K562 (cell line): Measurements from ENCODE around the gene COG7. TPM values are rescaled to one million over a fixed set of nuclear protein-coding genes. Genes with fewer than 3 reads are reported as not detected.

Experiments used
- ATAC-seq: fragments of 200-7000 bp; cut with Tn5 transposase; 3 replicates; pipeline ENCODE4 v1.9.1; 2020; ENCODE audit warnings: moderate library complexity
- BruUV-seq: library from RNA; stranded (reverse); fragments of 400-500 nt; replicated peaks from 2 replicates; lab custom pipeline; 2021; lab: Mats Ljungman, UMichigan
- CTCF ChIA-PET: fragments of 300-600 bp; formaldehyde crosslinking; extraction: SDS; loops from one replicate; lab custom pipeline; 2021; ENCODE audit warnings: low intra/inter-chr PET ratio; lab: Yijun Ruan, JAX
- POLR2A ChIA-PET: fragments of 300-600, 350-650 bp; sonication (Branson Sonifier 250); formaldehyde crosslinking; extraction: SDS; loops from one replicate; lab custom pipeline; 2021; ENCODE audit warnings: antibody characterized with exemption, inconsistent platforms; lab: Yijun Ruan, JAX
- DNase-seq, 4 experiments: peaks; one replicate each; pipeline versions ENCODE4 v3.0.0 to v3.0.0-alpha.2; 2011 to 2018; ENCODE audit warnings: low spot score in 3 of 4, mixed read lengths in 3 of 4; ENCODE audit errors: extremely low read depth in 1 of 4
- FAIRE-seq: peaks from 2 replicates; lab custom pipeline; 2011; peaks lifted over from hg19 to GRCh38; lab: Jason Lieb, UNC
- H2AFZ ChIP-seq: 2 replicates; pipeline ENCODE4 v1.6.0; 2011; ENCODE audit warnings: low read depth, low read length, control low read depth, inconsistent platforms
- H3K27ac ChIP-seq: fragments of 200-600 bp; 3 replicates; pipeline ENCODE4 v1.8.0; 2011; ENCODE audit warnings: low read depth, mild to moderate bottlenecking, control low read depth, inconsistent platforms, low read length, moderate library complexity, mixed read lengths; ENCODE audit errors: extremely low read depth
- H3K27me3 ChIP-seq, 2 experiments: fragments of 300-600 bp in 1 of 2; 2 replicates in 1 of 2; 3 replicates in 1 of 2; pipeline versions ENCODE4 v1.6.0 to v1.8.0; 2011; ENCODE audit warnings: inconsistent platforms in 2 of 2, low read length in 2 of 2, mild to moderate bottlenecking in 1 of 2, mixed read lengths in 1 of 2, moderate library complexity in 1 of 2; ENCODE audit not compliant: control insufficient read depth in 2 of 2, insufficient read depth in 2 of 2
- H3K36me3 ChIP-seq: fragments of 300-600 bp; 3 replicates; pipeline ENCODE4 v1.8.0; 2011; ENCODE audit warnings: mild to moderate bottlenecking, low read length, inconsistent platforms; ENCODE audit not compliant: control insufficient read depth, insufficient read depth
- H3K4me1 ChIP-seq, 2 experiments: fragments of 200-600 bp in 1 of 2; replicated peaks in 1 of 2; 2 replicates in 1 of 2; 3 replicates in 1 of 2; pipeline versions ENCODE4 v1.5.1 to v1.8.0; 2011; ENCODE audit warnings: inconsistent platforms in 2 of 2, low read length in 2 of 2, mild to moderate bottlenecking in 1 of 2, mixed read lengths in 1 of 2, moderate library complexity in 1 of 2; ENCODE audit not compliant: control insufficient read depth in 2 of 2, insufficient read depth in 2 of 2
- H3K4me2 ChIP-seq: 2 replicates; pipeline ENCODE4 v1.6.1; 2011; ENCODE audit warnings: low read length, control low read depth, inconsistent platforms, mixed read lengths; ENCODE audit not compliant: insufficient read depth
- H3K4me3 ChIP-seq: fragments of 200-600 bp; sonication (generic), shearing (Covaris generic); 2 replicates; pipeline ENCODE4 v1.5.1; 2016; ENCODE audit warnings: control low read depth, inconsistent platforms
- H3K79me2 ChIP-seq: fragments of 200-600 bp; 3 replicates; pipeline ENCODE4 v1.8.0; 2011; ENCODE audit warnings: low read length, inconsistent platforms; ENCODE audit not compliant: control insufficient read depth, insufficient read depth
- H3K9ac ChIP-seq, 2 experiments: 2 replicates each; pipeline versions ENCODE4 v1.6.0 to v1.6.1; 2011; ENCODE audit warnings: low read depth in 2 of 2, low read length in 2 of 2, control low read depth in 1 of 2, inconsistent platforms in 1 of 2, mild to moderate bottlenecking in 1 of 2, mixed read lengths in 1 of 2; ENCODE audit not compliant: insufficient read depth in 1 of 2
- H3K9me1 ChIP-seq: one replicate; pipeline ENCODE4 v1.6.0; 2011; ENCODE audit warnings: inconsistent platforms, mild to moderate bottlenecking, low read length, moderate library complexity; ENCODE audit not compliant: control insufficient read depth, insufficient read depth
- H3K9me3 ChIP-seq: replicated peaks from 2 replicates; pipeline ENCODE4 v1.5.1; 2011; ENCODE audit warnings: low read depth, low read length, inconsistent platforms; ENCODE audit not compliant: control insufficient read depth, insufficient read depth
- H4K20me1 ChIP-seq: replicated peaks from 2 replicates; pipeline ENCODE4 v1.6.1; 2011; ENCODE audit warnings: low read length, inconsistent platforms, mixed read lengths; ENCODE audit not compliant: control insufficient read depth, insufficient read depth
- CBX5 ChIP-seq: IDR thresholded peaks from 2 replicates; pipeline ENCODE4 v1.6.1; 2014; ENCODE audit warnings: low read depth, borderline replicate concordance
- EP300 ChIP-seq: IDR thresholded peaks from 2 replicates; pipeline ENCODE4 v1.6.1; 2012; ENCODE audit warnings: low read length, improper control_type of control experiment
- IRF1 ChIP-seq: sonication (generic); formaldehyde crosslinking; IDR thresholded peaks from 2 replicates; pipeline ENCODE4 v1.8.0; 2022; ENCODE audit warnings: missing genetic modification reagents, mild to moderate bottlenecking, borderline replicate concordance
- NCOA2 ChIP-seq, 2 experiments: fragments of 450-650 bp; IDR thresholded peaks; 2 replicates each; pipeline ENCODE4 v1.6.1; 2018; ENCODE audit warnings: mild to moderate bottlenecking in 2 of 2, moderate library complexity in 1 of 2; ENCODE audit not compliant: partially characterized antibody in 2 of 2
- RB1 ChIP-seq: fragments of 450-650 bp; IDR thresholded peaks from 2 replicates; pipeline ENCODE4 v1.6.1; 2017; ENCODE audit warnings: low read depth, mild to moderate bottlenecking
- SNIP1 ChIP-seq: fragments of 450-650 bp; IDR thresholded peaks from 2 replicates; pipeline ENCODE4 v1.7.1; 2017; ENCODE audit warnings: low read depth, mild to moderate bottlenecking
- THRB ChIP-seq: fragments of 450-650 bp; formaldehyde crosslinking; conservative IDR thresholded peaks from 2 replicates; pipeline ENCODE4 v1.4.0; 2022; ENCODE audit warnings: mild to moderate bottlenecking, missing genetic modification characterization
- XRCC5 ChIP-seq: fragments of 200-400 bp; formaldehyde crosslinking; IDR thresholded peaks from 2 replicates; pipeline ENCODE4 v1.6.1; 2017; ENCODE audit warnings: low read depth, mild to moderate bottlenecking, low read length
- WGBS: fragments of 100-300 bp; shearing (Covaris generic); methylation state at CpG from one replicate; pipeline ENCODE4 v1.1.6; 2016; ENCODE audit warnings: low coverage, mixed read lengths; ENCODE audit not compliant: insufficient coverage; ENCODE audit errors: missing lambda C conversion rate; 5-methylcytosine and 5-hydroxymethylcytosine counted together
- in situ Hi-C: fragments of 300-500 bp; cut with MboI; formaldehyde crosslinking; loops from 4 replicates; pipeline ENCODE4 v1.15.0; 2018; ENCODE audit warnings: inconsistent platforms, mixed read lengths
- intact Hi-C: fragments of 100-400 bp; cut with micrococcal nuclease; formaldehyde crosslinking; loops from 2 replicates; pipeline ENCODE4 v1.14.2; 2022
- polyA plus RNA-seq, 8 experiments: library from polyadenylated mRNA; depleted of rRNA in 4 of 8; stranded (reverse) in 5 of 8; unstranded in 3 of 8; fragments of >200 nt; fragmentation: Nextera tagmentation in 2 of 8; fragmentation: Illumina TruSeq in 1 of 8; extraction: Ambion mirVana in 2 of 8; extraction: Trizol in 1 of 8; gene quantifications; 2 replicates each; pipeline versions ENCODE4 v1.2.1 to v1.2.3, GENCODE V29; 2011 to 2014; ENCODE audit warnings: inconsistent platforms in 1 of 8, missing spikeins in 1 of 8
- total RNA-seq, 7 experiments: library from RNA; depleted of rRNA in 6 of 7; stranded (reverse); fragments of >200 nt in 6 of 7; fragmentation: Illumina TruSeq in 2 of 7; extraction: Trizol in 2 of 7; gene quantifications; 2 replicates each; pipeline versions ENCODE4 v1.2.1 to v1.2.3, GENCODE V29; 2011 to 2021; ENCODE audit warnings: low replicate concordance in 1 of 7
- TF ChIP-seq, protein P1 (sequence below), 2 experiments: fragments of 450-650 bp; IDR thresholded peaks; 2 replicates each; pipeline ENCODE4 v1.6.1; 2016
- TF ChIP-seq, protein P2 (sequence below): fragments of 250-450 bp; sonication (Bioruptor Pico); IDR thresholded peaks from 2 replicates; pipeline ENCODE4 v1.4.0; 2020; ENCODE audit warnings: mild to moderate bottlenecking, moderate library complexity, borderline replicate concordance

The COG7 gene
- total and polyA plus RNA-seq, 9 of the 15 experiments (the other 6 are each of a cell fraction or from before 2014, with no cell fraction given), result 3.8 to 17.6 (median 13.4) TPM

- TF ChIP-seq, protein P1, sequence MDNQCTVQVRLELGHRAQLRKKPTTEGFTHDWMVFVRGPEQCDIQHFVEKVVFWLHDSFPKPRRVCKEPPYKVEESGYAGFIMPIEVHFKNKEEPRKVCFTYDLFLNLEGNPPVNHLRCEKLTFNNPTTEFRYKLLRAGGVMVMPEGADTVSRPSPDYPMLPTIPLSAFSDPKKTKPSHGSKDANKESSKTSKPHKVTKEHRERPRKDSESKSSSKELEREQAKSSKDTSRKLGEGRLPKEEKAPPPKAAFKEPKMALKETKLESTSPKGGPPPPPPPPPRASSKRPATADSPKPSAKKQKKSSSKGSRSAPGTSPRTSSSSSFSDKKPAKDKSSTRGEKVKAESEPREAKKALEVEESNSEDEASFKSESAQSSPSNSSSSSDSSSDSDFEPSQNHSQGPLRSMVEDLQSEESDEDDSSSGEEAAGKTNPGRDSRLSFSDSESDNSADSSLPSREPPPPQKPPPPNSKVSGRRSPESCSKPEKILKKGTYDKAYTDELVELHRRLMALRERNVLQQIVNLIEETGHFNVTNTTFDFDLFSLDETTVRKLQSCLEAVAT (IDR thresholded peaks at IDR 0.05), result no peak
- TF ChIP-seq IRF1 (no peak), NCOA2 (IDR thresholded peaks at IDR 0.05; ENCODE audit: partially characterized antibody in 2 of 2) (no peak)
- TF ChIP-seq, all 486 proteins: peak for 0
These were observed 72.5 kb downstream of the COG7 start (continued) for GRCh38 chr16:23380501-23380951.

- Histone ChIP-seq H4K20me1 (peaks cover 10% of the 10 kb centered on the region), H3K4me1 (peaks cover 0 to 5% of the 10 kb centered on the region in 2 experiments; a peak in 2 of 5 replicates), H3K27me3 (peaks cover 4 to 54% of the 10 kb centered on the region in 2 experiments; a peak in 4 of 5 replicates), H3K79me2 (no peaks in the 10 kb centered on the region), H3K9me3 (no peaks in the 10 kb centered on the region), H3K9ac (no peak overlapping the region), H3K4me2 (no peak overlapping the region), H3K9me1 (no peaks in the 10 kb centered on the region), H3K4me3 (no peak overlapping the region), H3K36me3 (no peaks in the 10 kb centered on the region), H2AFZ (no peak overlapping the region), H3K27ac (no peak overlapping the region)
- FAIRE-seq (no peak), ATAC-seq (no peak), DNase-seq (no peak)
- no peak for TF ChIP-seq SNIP1
- TF ChIP-seq EP300, result no peak
- TF ChIP-seq CBX5, result no peak
- TF ChIP-seq THRB (CRISPR knock-in tag), result no peak
- TF ChIP-seq RB1, result no peak
- TF ChIP-seq XRCC5, result no peak
- TF ChIP-seq, protein P2, sequence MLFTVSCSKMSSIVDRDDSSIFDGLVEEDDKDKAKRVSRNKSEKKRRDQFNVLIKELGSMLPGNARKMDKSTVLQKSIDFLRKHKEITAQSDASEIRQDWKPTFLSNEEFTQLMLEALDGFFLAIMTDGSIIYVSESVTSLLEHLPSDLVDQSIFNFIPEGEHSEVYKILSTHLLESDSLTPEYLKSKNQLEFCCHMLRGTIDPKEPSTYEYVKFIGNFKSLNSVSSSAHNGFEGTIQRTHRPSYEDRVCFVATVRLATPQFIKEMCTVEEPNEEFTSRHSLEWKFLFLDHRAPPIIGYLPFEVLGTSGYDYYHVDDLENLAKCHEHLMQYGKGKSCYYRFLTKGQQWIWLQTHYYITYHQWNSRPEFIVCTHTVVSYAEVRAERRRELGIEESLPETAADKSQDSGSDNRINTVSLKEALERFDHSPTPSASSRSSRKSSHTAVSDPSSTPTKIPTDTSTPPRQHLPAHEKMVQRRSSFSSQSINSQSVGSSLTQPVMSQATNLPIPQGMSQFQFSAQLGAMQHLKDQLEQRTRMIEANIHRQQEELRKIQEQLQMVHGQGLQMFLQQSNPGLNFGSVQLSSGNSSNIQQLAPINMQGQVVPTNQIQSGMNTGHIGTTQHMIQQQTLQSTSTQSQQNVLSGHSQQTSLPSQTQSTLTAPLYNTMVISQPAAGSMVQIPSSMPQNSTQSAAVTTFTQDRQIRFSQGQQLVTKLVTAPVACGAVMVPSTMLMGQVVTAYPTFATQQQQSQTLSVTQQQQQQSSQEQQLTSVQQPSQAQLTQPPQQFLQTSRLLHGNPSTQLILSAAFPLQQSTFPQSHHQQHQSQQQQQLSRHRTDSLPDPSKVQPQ (CRISPR knock-in tag), result no peak
- CTCF ChIA-PET, result no interaction called here
- BruUV-seq, result no TSS peak
- WGBS, result 0% methylated on average over 9 of the region's 10 CpGs
- POLR2A ChIA-PET, result interaction anchor here (1.0 kb wide), 1 partner anchor 12 kb away, joined by 3 read pairs; no protein-coding TSS in a partner anchor
- in situ Hi-C loops, result no loop called here
- intact Hi-C loops, result no loop called here
These were observed 73.3 kb downstream of the COG7 start for GRCh38 chr16:23379707-23380106.
